Activated CD8-positive, alpha-beta memory T cell treated with anti-CD3 and anti-CD28 coated beads, Interleukin-2, amount 10 ng/mL, durations not matched to agents 7 days and 5 days (primary cell): Measurements from ENCODE around the gene RIMS1. TPM values are rescaled to one million over a fixed set of nuclear protein-coding genes. Genes with fewer than 3 reads are reported as not detected.

Experiments
- ATAC-seq: fragments of 150-1000 bp; cut with Tn5 transposase; one replicate; pipeline ENCODE4 v1.10.0; 2021; ENCODE audit warnings: moderate library complexity
- CTCF ChIA-PET: fragments of 350-600 bp; sonication (Branson Sonifier 250); formaldehyde crosslinking; loops from one replicate; lab custom pipeline; 2021; ENCODE audit warnings: antibody characterized with exemption; lab: Charles Lee
- DNase-seq: peaks from one replicate; pipeline ENCODE4 v3.0.0-alpha.2; 2020
- H3K27ac Mint-ChIP-seq: one replicate; pipeline ENCODE4 v1.8.0; 2021; ENCODE audit warnings: mild to moderate bottlenecking, mixed read lengths
- H3K27me3 Mint-ChIP-seq: one replicate; pipeline ENCODE4 v1.8.0; 2021; ENCODE audit warnings: mixed read lengths
- H3K36me3 Mint-ChIP-seq: one replicate; pipeline ENCODE4 v1.8.0; 2021; ENCODE audit warnings: mild to moderate bottlenecking, mixed read lengths
- H3K4me1 Mint-ChIP-seq: one replicate; pipeline ENCODE4 v1.8.0; 2021; ENCODE audit warnings: mixed read lengths
- H3K4me3 Mint-ChIP-seq: one replicate; pipeline ENCODE4 v1.8.0; 2021; ENCODE audit warnings: mild to moderate bottlenecking, moderate library complexity, mixed read lengths
- H3K9me3 Mint-ChIP-seq: one replicate; pipeline ENCODE4 v1.8.0; 2022; ENCODE audit warnings: low read depth, mixed read lengths
- total RNA-seq, 2 experiments: library from RNA; stranded (reverse); gene quantifications; one replicate each; pipeline ENCODE4 v1.2.3, GENCODE V29; 2021

RIMS1 gene
- total RNA-seq, 2 experiments from 2014 or later: not detected

- no peaks in the 10 kb centered on the region for H3K4me1 Mint-ChIP-seq
- H3K27me3 Mint-ChIP-seq: peaks cover 30% of the 10 kb centered on the region
- no peak overlapping the region for H3K27ac Mint-ChIP-seq
- no peak overlapping the region for H3K4me3 Mint-ChIP-seq
- no peaks in the 10 kb centered on the region for H3K9me3 Mint-ChIP-seq
- DNase-seq (no peak), ATAC-seq (no peak)
- no peaks in the 10 kb centered on the region for H3K36me3 Mint-ChIP-seq
- CTCF ChIA-PET: interaction anchor here (0.7 to 6.4 kb wide), 29 partner anchors 8 to 915 kb away, joined by 3 to 64 read pairs (median 4); partner anchors contain the start of gene KCNQ5
Observed at GRCh38 chr6:72412709-72413044, 526.3 kb downstream of the RIMS1 start.

- H3K27me3 Mint-ChIP-seq: peaks cover 26% of the 10 kb centered on the region
- ATAC-seq (no peak), DNase-seq (no peak)
- H3K36me3 Mint-ChIP-seq: no peaks in the 10 kb centered on the region
- CTCF ChIA-PET: interaction anchor here (1.3 to 6.4 kb wide), 3 partner anchors 167 to 914 kb away, joined by 4 to 64 read pairs (median 4); no protein-coding TSS in a partner anchor
- no peak overlapping the region for H3K27ac Mint-ChIP-seq
- no peaks in the 10 kb centered on the region for H3K4me1 Mint-ChIP-seq
- no peaks in the 10 kb centered on the region for H3K9me3 Mint-ChIP-seq
- no peak overlapping the region for H3K4me3 Mint-ChIP-seq
Observed at GRCh38 chr6:72413884-72414283, 527.5 kb downstream of the RIMS1 start.

GRCh38 chr6:72414657-72415056 is 528.3 kb downstream of the RIMS1 start:
- peaks cover 22% of the 10 kb centered on the region for H3K27me3 Mint-ChIP-seq
- H3K4me3 Mint-ChIP-seq: no peak overlapping the region
- no peaks in the 10 kb centered on the region for H3K9me3 Mint-ChIP-seq
- H3K27ac Mint-ChIP-seq: no peak overlapping the region
- no peak for DNase-seq
- H3K4me1 Mint-ChIP-seq: no peaks in the 10 kb centered on the region
- CTCF ChIA-PET: interaction anchor here (1.8 to 6.4 kb wide), 2 partner anchors 166 to 718 kb away, joined by 4 to 64 read pairs; no protein-coding TSS in a partner anchor
- H3K36me3 Mint-ChIP-seq: no peaks in the 10 kb centered on the region
- ATAC-seq: no peak

- no peak overlapping the region for H3K27ac Mint-ChIP-seq
- ATAC-seq (no peak), DNase-seq (no peak)
- CTCF ChIA-PET: no interaction called here
- H3K4me1 Mint-ChIP-seq: no peaks in the 10 kb centered on the region
- no peaks in the 10 kb centered on the region for H3K9me3 Mint-ChIP-seq
- H3K27me3 Mint-ChIP-seq: peaks cover 20% of the 10 kb centered on the region
- H3K4me3 Mint-ChIP-seq: no peak overlapping the region
- no peaks in the 10 kb centered on the region for H3K36me3 Mint-ChIP-seq
Observed at GRCh38 chr6:72416744-72417465, 530.6 kb downstream of the RIMS1 start.

GRCh38 chr6:72417759-72418158 is 531.4 kb downstream of the RIMS1 start:
- peaks cover 19% of the 10 kb centered on the region for H3K27me3 Mint-ChIP-seq
- DNase-seq (no peak), ATAC-seq (no peak)
- CTCF ChIA-PET: interaction anchor here (1.5 kb wide), 1 partner anchor 712 kb away, joined by 4 read pairs; no protein-coding TSS in a partner anchor
- no peak overlapping the region for H3K27ac Mint-ChIP-seq
- no peaks in the 10 kb centered on the region for H3K4me1 Mint-ChIP-seq
- H3K9me3 Mint-ChIP-seq: no peaks in the 10 kb centered on the region
- H3K4me3 Mint-ChIP-seq: no peak overlapping the region
- no peaks in the 10 kb centered on the region for H3K36me3 Mint-ChIP-seq

GRCh38 chr6:72418495-72418894 is 532.1 kb downstream of the RIMS1 start:
- Mint-ChIP-seq H3K4me1 (no peaks in the 10 kb centered on the region), H3K9me3 (no peaks in the 10 kb centered on the region), H3K36me3 (no peaks in the 10 kb centered on the region), H3K27me3 (peaks cover 19% of the 10 kb centered on the region), H3K27ac (no peak overlapping the region), H3K4me3 (no peak overlapping the region)
- ATAC-seq (no peak), DNase-seq (no peak)
- CTCF ChIA-PET: interaction anchor here (0.8 to 1.5 kb wide), 2 partner anchors 10 to 711 kb away, joined by 3 to 4 read pairs; no protein-coding TSS in a partner anchor

- ATAC-seq (no peak), DNase-seq (no peak)
- Mint-ChIP-seq H3K4me1 (no peaks in the 10 kb centered on the region), H3K27ac (no peak overlapping the region), H3K4me3 (no peak overlapping the region), H3K36me3 (no peaks in the 10 kb centered on the region), H3K27me3 (peaks cover 16% of the 10 kb centered on the region), H3K9me3 (no peaks in the 10 kb centered on the region)
- CTCF ChIA-PET: interaction anchor here (1.1 kb wide), 1 partner anchor 8 kb away, joined by 6 read pairs; no protein-coding TSS in a partner anchor
Observed at GRCh38 chr6:72419966-72420365, 533.6 kb downstream of the RIMS1 start.

GRCh38 chr6:72420409-72420808 is 534.1 kb downstream of the RIMS1 start:
- Mint-ChIP-seq H3K36me3 (no peaks in the 10 kb centered on the region), H3K4me3 (no peak overlapping the region), H3K27ac (no peak overlapping the region), H3K9me3 (no peaks in the 10 kb centered on the region), H3K27me3 (peaks cover 12% of the 10 kb centered on the region), H3K4me1 (no peaks in the 10 kb centered on the region)
- CTCF ChIA-PET: interaction anchor here (1.1 kb wide), 1 partner anchor 8 kb away, joined by 6 read pairs; no protein-coding TSS in a partner anchor
- ATAC-seq (no peak), DNase-seq (no peak)

- Mint-ChIP-seq H3K4me1 (no peaks in the 10 kb centered on the region), H3K27ac (no peak overlapping the region), H3K36me3 (no peaks in the 10 kb centered on the region), H3K4me3 (no peak overlapping the region), H3K9me3 (no peaks in the 10 kb centered on the region), H3K27me3 (peaks cover 8% of the 10 kb centered on the region)
- DNase-seq (no peak), ATAC-seq (no peak)
- CTCF ChIA-PET: interaction anchor here (1.1 kb wide), 1 partner anchor 9 kb away, joined by 6 read pairs; no protein-coding TSS in a partner anchor
Observed at GRCh38 chr6:72421387-72421786, 535.0 kb downstream of the RIMS1 start.

- no peak overlapping the region for H3K27ac Mint-ChIP-seq
- H3K9me3 Mint-ChIP-seq: no peaks in the 10 kb centered on the region
- CTCF ChIA-PET: interaction anchor here (1.0 kb wide), 1 partner anchor 11 kb away, joined by 6 read pairs; no protein-coding TSS in a partner anchor
- no peak overlapping the region for H3K4me3 Mint-ChIP-seq
- DNase-seq (no peak), ATAC-seq (no peak)
- peaks cover 5% of the 10 kb centered on the region for H3K27me3 Mint-ChIP-seq
- H3K4me1 Mint-ChIP-seq: no peaks in the 10 kb centered on the region
- H3K36me3 Mint-ChIP-seq: no peaks in the 10 kb centered on the region
Observed at GRCh38 chr6:72422171-72422570, 535.8 kb downstream of the RIMS1 start.

- H3K4me1 Mint-ChIP-seq: no peaks in the 10 kb centered on the region
- H3K27me3 Mint-ChIP-seq: peaks cover 7% of the 10 kb centered on the region
- no peaks in the 10 kb centered on the region for H3K9me3 Mint-ChIP-seq
- no peak overlapping the region for H3K27ac Mint-ChIP-seq
- no peak for ATAC-seq
- CTCF ChIA-PET: interaction anchor here (1.1 to 1.8 kb wide), 2 partner anchors 12 to 705 kb away, joined by 3 to 6 read pairs; no protein-coding TSS in a partner anchor
- no peak overlapping the region for H3K4me3 Mint-ChIP-seq
- H3K36me3 Mint-ChIP-seq: no peaks in the 10 kb centered on the region
- no peak for DNase-seq
Observed at GRCh38 chr6:72424476-72424875, 538.1 kb downstream of the RIMS1 start.

- no peak for DNase-seq
- no peaks in the 10 kb centered on the region for H3K4me1 Mint-ChIP-seq
- H3K4me3 Mint-ChIP-seq: no peak overlapping the region
- H3K9me3 Mint-ChIP-seq: no peaks in the 10 kb centered on the region
- no peaks in the 10 kb centered on the region for H3K36me3 Mint-ChIP-seq
- H3K27ac Mint-ChIP-seq: no peak overlapping the region
- H3K27me3 Mint-ChIP-seq: peaks cover 7% of the 10 kb centered on the region
- ATAC-seq: no peak
- CTCF ChIA-PET: interaction anchor here (1.8 kb wide), 1 partner anchor 13 kb away, joined by 6 read pairs; no protein-coding TSS in a partner anchor
Observed at GRCh38 chr6:72425003-72425681, 538.8 kb downstream of the RIMS1 start.

- DNase-seq (no peak), ATAC-seq (no peak)
- Mint-ChIP-seq H3K9me3 (no peaks in the 10 kb centered on the region), H3K27ac (no peak overlapping the region), H3K4me3 (no peak overlapping the region), H3K4me1 (no peaks in the 10 kb centered on the region), H3K36me3 (no peaks in the 10 kb centered on the region), H3K27me3 (peaks cover 20% of the 10 kb centered on the region)
- CTCF ChIA-PET: no interaction called here
Observed at GRCh38 chr6:72440611-72441010, 554.3 kb downstream of the RIMS1 start.
